Measurements from ENCODE around the gene GDI1.

DNA sequence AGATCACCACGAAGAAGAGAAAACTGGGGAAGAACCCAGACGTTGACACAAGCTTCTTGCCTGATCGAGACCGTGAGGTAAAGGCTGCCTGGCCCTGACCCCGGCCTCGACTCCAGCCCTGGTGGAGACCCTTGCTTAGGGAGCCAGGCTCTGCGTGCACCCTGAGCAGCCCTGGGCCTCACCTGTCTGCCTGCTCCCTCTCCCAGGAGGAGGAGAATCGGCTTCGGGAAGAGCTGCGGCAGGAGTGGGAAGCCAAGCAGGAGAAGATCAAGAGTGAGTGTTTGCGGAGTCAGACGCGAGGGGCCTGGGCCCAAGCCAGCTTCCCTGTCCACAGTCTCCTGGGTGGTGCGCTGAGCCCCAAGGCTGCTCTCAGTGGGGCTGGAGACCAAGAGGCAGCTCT is 11.5 kb downstream of the GDI1 start:
- TF ChIP-seq, protein P1, sequence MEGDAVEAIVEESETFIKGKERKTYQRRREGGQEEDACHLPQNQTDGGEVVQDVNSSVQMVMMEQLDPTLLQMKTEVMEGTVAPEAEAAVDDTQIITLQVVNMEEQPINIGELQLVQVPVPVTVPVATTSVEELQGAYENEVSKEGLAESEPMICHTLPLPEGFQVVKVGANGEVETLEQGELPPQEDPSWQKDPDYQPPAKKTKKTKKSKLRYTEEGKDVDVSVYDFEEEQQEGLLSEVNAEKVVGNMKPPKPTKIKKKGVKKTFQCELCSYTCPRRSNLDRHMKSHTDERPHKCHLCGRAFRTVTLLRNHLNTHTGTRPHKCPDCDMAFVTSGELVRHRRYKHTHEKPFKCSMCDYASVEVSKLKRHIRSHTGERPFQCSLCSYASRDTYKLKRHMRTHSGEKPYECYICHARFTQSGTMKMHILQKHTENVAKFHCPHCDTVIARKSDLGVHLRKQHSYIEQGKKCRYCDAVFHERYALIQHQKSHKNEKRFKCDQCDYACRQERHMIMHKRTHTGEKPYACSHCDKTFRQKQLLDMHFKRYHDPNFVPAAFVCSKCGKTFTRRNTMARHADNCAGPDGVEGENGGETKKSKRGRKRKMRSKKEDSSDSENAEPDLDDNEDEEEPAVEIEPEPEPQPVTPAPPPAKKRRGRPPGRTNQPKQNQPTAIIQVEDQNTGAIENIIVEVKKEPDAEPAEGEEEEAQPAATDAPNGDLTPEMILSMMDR (IDR thresholded peaks at IDR 0.05), result no peak
- no peak for TF ChIP-seq POLR2A (IDR thresholded peaks at IDR 0.05)
